Measurements from ENCODE around the gene TWF1. TPM values are rescaled to one million over a fixed set of nuclear protein-coding genes. Genes with fewer than 3 reads are reported as not detected.

The TWF1 gene
- total RNA-seq, 2 donors from 2014 or later, result 25.1 to 28.0 TPM

DNA sequence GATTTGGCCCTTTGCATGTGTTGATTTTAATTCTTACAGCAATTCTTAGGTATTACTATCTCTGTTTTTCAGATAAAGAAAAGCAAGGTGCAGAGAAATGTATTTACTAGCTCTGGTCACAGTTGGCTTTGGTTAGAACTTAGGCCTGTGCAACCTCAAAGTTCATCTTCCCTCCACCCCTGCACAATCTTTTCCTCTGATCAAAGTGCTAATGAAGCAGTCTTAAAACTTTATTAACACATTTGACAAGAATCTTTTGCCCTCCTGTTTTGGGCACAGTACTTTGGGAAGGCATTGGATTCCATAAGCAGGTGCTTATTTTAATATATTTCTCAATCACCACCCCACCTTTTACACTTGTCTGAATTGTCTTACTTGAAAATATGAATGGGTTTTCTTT lies 44.6 kb downstream of the TWF1 start:
- Histone ChIP-seq H3K9me3 (ENCODE audit: control insufficient read depth, low read length) (no peaks in the 10 kb centered on the region), H3K4me1 (ENCODE audit: control insufficient read depth, insufficient read depth, low read length) (no peaks in the 10 kb centered on the region), H3K36me3 (ENCODE audit: control insufficient read depth, insufficient read depth, low read length) (no peaks in the 10 kb centered on the region), H3K4me3 (ENCODE audit: low read length) (no peak overlapping the region), H3K9ac (ENCODE audit: extremely low read depth, low read length, poor library complexity, severe bottlenecking) (no peak overlapping the region), H3K27ac (ENCODE audit: low read depth, low read length) (no peak overlapping the region), H3K27me3 (ENCODE audit: control insufficient read depth, insufficient read depth, low read length, poor library complexity, severe bottlenecking) (no peaks in the 10 kb centered on the region)
- TF ChIP-seq, protein P1, sequence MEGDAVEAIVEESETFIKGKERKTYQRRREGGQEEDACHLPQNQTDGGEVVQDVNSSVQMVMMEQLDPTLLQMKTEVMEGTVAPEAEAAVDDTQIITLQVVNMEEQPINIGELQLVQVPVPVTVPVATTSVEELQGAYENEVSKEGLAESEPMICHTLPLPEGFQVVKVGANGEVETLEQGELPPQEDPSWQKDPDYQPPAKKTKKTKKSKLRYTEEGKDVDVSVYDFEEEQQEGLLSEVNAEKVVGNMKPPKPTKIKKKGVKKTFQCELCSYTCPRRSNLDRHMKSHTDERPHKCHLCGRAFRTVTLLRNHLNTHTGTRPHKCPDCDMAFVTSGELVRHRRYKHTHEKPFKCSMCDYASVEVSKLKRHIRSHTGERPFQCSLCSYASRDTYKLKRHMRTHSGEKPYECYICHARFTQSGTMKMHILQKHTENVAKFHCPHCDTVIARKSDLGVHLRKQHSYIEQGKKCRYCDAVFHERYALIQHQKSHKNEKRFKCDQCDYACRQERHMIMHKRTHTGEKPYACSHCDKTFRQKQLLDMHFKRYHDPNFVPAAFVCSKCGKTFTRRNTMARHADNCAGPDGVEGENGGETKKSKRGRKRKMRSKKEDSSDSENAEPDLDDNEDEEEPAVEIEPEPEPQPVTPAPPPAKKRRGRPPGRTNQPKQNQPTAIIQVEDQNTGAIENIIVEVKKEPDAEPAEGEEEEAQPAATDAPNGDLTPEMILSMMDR (conservative IDR thresholded peaks at IDR 0.05), result no peak
- Mint-ChIP-seq H3K4me1 (peaks cover 30% of the 10 kb centered on the region), H3K4me3 (no peak overlapping the region), H3K27me3 (ENCODE audit: insufficient read depth) (no peaks in the 10 kb centered on the region), H3K36me3 (ENCODE audit: low read depth) (no peaks in the 10 kb centered on the region), H3K9me3 (no peaks in the 10 kb centered on the region), H3K27ac (no peak overlapping the region)
- DNase-seq, result no peak

DNA sequence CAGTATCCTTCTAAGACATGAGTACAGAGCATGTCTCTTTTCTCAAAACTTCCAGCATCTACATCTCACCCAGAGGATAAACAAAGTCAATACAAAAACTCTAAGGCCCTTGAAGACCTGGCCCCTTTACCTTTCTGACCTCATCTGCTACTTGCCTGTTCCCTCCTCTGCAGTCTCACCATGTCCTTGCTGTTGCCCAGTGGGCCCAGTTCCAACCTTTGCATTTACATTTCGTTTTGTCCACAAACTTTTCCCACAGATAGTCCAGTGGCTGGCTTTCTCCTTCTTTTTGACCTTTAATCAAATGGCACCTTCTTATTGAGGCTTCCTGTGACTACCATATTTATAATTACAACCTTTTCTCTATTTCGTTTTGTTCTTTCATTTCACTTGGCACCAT lies 45.7 kb downstream of the TWF1 start:
- Histone ChIP-seq H3K9ac (ENCODE audit: extremely low read depth, low read length, poor library complexity, severe bottlenecking) (no peak overlapping the region), H3K4me1 (ENCODE audit: control insufficient read depth, insufficient read depth, low read length) (no peaks in the 10 kb centered on the region), H3K27ac (ENCODE audit: low read depth, low read length) (no peak overlapping the region), H3K9me3 (ENCODE audit: control insufficient read depth, low read length) (no peaks in the 10 kb centered on the region), H3K4me3 (ENCODE audit: low read length) (no peak overlapping the region), H3K36me3 (ENCODE audit: control insufficient read depth, insufficient read depth, low read length) (no peaks in the 10 kb centered on the region), H3K27me3 (ENCODE audit: control insufficient read depth, insufficient read depth, low read length, poor library complexity, severe bottlenecking) (no peaks in the 10 kb centered on the region)
- no peak for DNase-seq
- H3K27ac Mint-ChIP-seq, result no peak overlapping the region
- TF ChIP-seq, protein P1 (conservative IDR thresholded peaks at IDR 0.05), result no peak
- peak overlapping the region; percentile 81 for H3K4me3 Mint-ChIP-seq
- H3K27me3 Mint-ChIP-seq (ENCODE audit: insufficient read depth), result no peaks in the 10 kb centered on the region
- no peaks in the 10 kb centered on the region for H3K36me3 Mint-ChIP-seq (ENCODE audit: low read depth)
- H3K4me1 Mint-ChIP-seq, result peaks cover 30% of the 10 kb centered on the region
- H3K9me3 Mint-ChIP-seq, result no peaks in the 10 kb centered on the region
- WGBS, 2 experiments (ENCODE audit: insufficient coverage in 1 of 2, insufficient read length in 1 of 2), result 96% methylated on average over 2 of the region's 2 CpGs

DNA sequence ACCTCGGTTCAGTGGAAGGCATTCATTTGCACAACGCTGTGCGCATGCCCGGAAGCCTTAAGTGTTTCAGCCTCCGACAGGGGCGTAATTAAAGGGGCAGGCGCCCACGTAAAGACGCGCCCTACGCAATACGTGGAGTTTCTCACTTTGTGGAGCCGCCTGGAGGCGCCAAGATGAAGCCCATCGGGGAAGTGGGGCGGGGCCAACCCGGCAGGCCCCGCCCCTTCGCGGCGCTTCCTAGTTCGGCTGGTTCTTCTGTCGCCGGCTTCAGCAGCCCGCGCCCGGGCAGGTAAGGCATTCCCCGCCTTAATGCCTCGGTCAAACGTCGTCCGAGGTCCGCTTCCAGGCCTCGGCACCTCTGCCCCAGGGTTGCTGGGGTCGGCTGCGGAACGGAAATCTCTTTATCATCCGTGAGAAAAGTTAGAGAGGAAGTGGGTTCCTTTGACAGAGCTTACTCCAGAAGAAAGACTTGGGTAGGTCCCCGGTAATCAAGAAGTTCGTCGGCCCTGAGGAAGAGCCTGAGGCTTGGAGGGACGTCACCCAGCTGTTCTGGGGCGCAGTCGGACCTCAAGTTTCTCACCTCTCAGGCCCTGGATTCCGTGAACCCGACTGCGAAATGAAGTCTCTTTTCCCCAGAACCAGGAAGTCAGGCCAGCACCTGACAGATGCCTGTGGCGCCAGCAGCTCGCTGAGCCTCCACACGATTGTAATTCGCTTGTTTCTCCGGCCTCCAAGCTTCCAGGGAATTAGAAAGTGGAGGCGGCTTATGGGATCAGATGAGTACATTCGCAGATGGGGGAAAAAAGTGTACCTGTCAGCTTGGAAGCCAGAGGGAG lies 47.2 kb downstream of the TWF1 start, which contains the start of the genes IRAK4 and PUS7L:
Gene IRAK4, plus strand, starts transcription at position 224 of the 836 bp plus-strand sequence. CDS start 9,161 bp downstream, outside the sequence.
Gene PUS7L, minus strand, starts transcription at position 63 of the 836 bp plus-strand sequence. CDS start 3,545 bp downstream, outside the sequence.
- 19 to 34% methylated on average over 27 to 54 of the region's 54 CpGs for WGBS, 2 experiments (ENCODE audit: insufficient coverage in 1 of 2, insufficient read length in 1 of 2)
- Mint-ChIP-seq H3K9me3 (no peaks in the 10 kb centered on the region), H3K4me1 (peaks cover 30% of the 10 kb centered on the region), H3K27ac (peak within 1 kb of the TSS; percentile 97), H3K4me3 (peak within 1 kb of the TSS; percentile 81), H3K27me3 (ENCODE audit: insufficient read depth) (no peaks in the 10 kb centered on the region), H3K36me3 (ENCODE audit: low read depth) (peaks cover 12% of the 10 kb centered on the region)
- H3K36me3 ChIP-seq (ENCODE audit: control insufficient read depth, insufficient read depth, low read length), result no peaks in the 10 kb centered on the region
- peak within 1 kb of the TSS; percentile 29 for H3K27ac ChIP-seq (ENCODE audit: low read depth, low read length)
- H3K9ac ChIP-seq (ENCODE audit: extremely low read depth, low read length, poor library complexity, severe bottlenecking), result peak within 1 kb of the TSS; percentile 71
- peak within 1 kb of the TSS; percentile 85 for H3K4me3 ChIP-seq (ENCODE audit: low read length)
- TF ChIP-seq, protein P1 (conservative IDR thresholded peaks at IDR 0.05), result peak; percentile 55
- H3K9me3 ChIP-seq (ENCODE audit: control insufficient read depth, low read length), result no peaks in the 10 kb centered on the region
- DNase-seq, result peak; percentile 99
- no peaks in the 10 kb centered on the region for H3K4me1 ChIP-seq (ENCODE audit: control insufficient read depth, insufficient read depth, low read length)
- no peaks in the 10 kb centered on the region for H3K27me3 ChIP-seq (ENCODE audit: control insufficient read depth, insufficient read depth, low read length, poor library complexity, severe bottlenecking)
